Astrocyte (in vitro differentiated cells and primary cell): ENCODE data around the gene PTK6. TPM values are rescaled to one million over a fixed set of nuclear protein-coding genes. Genes with fewer than 3 reads are reported as not detected.

Experiments used
- DNase-seq: peaks from one replicate; pipeline ENCODE4 v3.0.0-alpha.2; 2010; ENCODE audit warnings: low read depth
- FAIRE-seq: peaks from 2 replicates; lab custom pipeline; 2011; peaks lifted over from hg19 to GRCh38; lab: Jason Lieb, UNC
- H2AFZ ChIP-seq: 2 replicates; pipeline ENCODE4 v1.6.0; 2012; ENCODE audit warnings: low read depth, low read length, inconsistent platforms
- H3K27ac ChIP-seq: 2 replicates; pipeline ENCODE4 v1.5.1; 2011; ENCODE audit warnings: low read depth, low read length, inconsistent platforms
- H3K27me3 ChIP-seq: 2 replicates; pipeline ENCODE4 v1.6.0; 2011; ENCODE audit warnings: low read length, inconsistent platforms; ENCODE audit not compliant: insufficient read depth
- H3K36me3 ChIP-seq: 2 replicates; pipeline ENCODE4 v1.5.1; 2011; ENCODE audit warnings: low read length, inconsistent platforms; ENCODE audit not compliant: insufficient read depth
- H3K4me1 ChIP-seq: 2 replicates; pipeline ENCODE4 v1.5.1; 2011; ENCODE audit warnings: low read length, inconsistent platforms; ENCODE audit not compliant: insufficient read depth
- H3K4me2 ChIP-seq: 2 replicates; pipeline ENCODE4 v1.6.0; 2012; ENCODE audit warnings: low read length, inconsistent platforms
- H3K4me3 ChIP-seq: 2 replicates; pipeline ENCODE4 v1.5.1; 2011; ENCODE audit warnings: low read depth, mild to moderate bottlenecking, low read length, inconsistent platforms; ENCODE audit not compliant: insufficient read depth
- H3K79me2 ChIP-seq: 2 replicates; pipeline ENCODE4 v1.6.0; 2012; ENCODE audit warnings: mild to moderate bottlenecking, low read length, inconsistent platforms; ENCODE audit not compliant: insufficient read depth
- H3K9ac ChIP-seq: 2 replicates; pipeline ENCODE4 v1.6.0; 2012; ENCODE audit warnings: mild to moderate bottlenecking, low read length, inconsistent platforms
- H3K9me3 ChIP-seq: 2 replicates; pipeline ENCODE4 v1.5.1; 2012; ENCODE audit warnings: low read depth, mild to moderate bottlenecking, low read length, inconsistent platforms; ENCODE audit not compliant: insufficient read depth
- H4K20me1 ChIP-seq: 2 replicates; pipeline ENCODE4 v1.6.0; 2012; ENCODE audit warnings: low read length, inconsistent platforms; ENCODE audit not compliant: insufficient read depth
- H3K27ac Mint-ChIP-seq: one replicate; pipeline ENCODE4 v1.8.0; 2021; ENCODE audit warnings: mild to moderate bottlenecking, mixed read lengths; ENCODE audit not compliant: unreplicated experiment
- H3K27me3 Mint-ChIP-seq: one replicate; pipeline ENCODE4 v1.8.0; 2021; ENCODE audit warnings: low read depth, mixed read lengths; ENCODE audit not compliant: unreplicated experiment
- H3K36me3 Mint-ChIP-seq: one replicate; pipeline ENCODE4 v1.8.0; 2021; ENCODE audit warnings: low read depth, mixed read lengths; ENCODE audit not compliant: unreplicated experiment
- H3K4me1 Mint-ChIP-seq: one replicate; pipeline ENCODE4 v1.8.0; 2021; ENCODE audit warnings: low read depth, mixed read lengths; ENCODE audit not compliant: unreplicated experiment
- H3K4me3 Mint-ChIP-seq: one replicate; pipeline ENCODE4 v1.8.0; 2021; ENCODE audit warnings: mild to moderate bottlenecking, moderate library complexity, mixed read lengths; ENCODE audit not compliant: unreplicated experiment
- H3K9me3 Mint-ChIP-seq: one replicate; pipeline ENCODE4 v1.8.0; 2021; ENCODE audit warnings: mild to moderate bottlenecking, mixed read lengths; ENCODE audit not compliant: unreplicated experiment
- CTCF ChIP-seq: IDR thresholded peaks from 2 replicates; pipeline ENCODE4 v1.5.1; 2011; ENCODE audit warnings: low read depth, mild to moderate bottlenecking, inconsistent platforms, low read length, moderate library complexity; ENCODE audit not compliant: insufficient read depth
- EZH2 ChIP-seq: IDR thresholded peaks from 2 replicates; pipeline ENCODE4 v1.6.1; 2012; ENCODE audit warnings: mild to moderate bottlenecking, low read length, inconsistent platforms; ENCODE audit not compliant: insufficient read depth
- total RNA-seq: library from RNA; stranded (reverse); gene quantifications from 2 replicates; pipeline ENCODE4 v1.2.1, GENCODE V29; 2021

Gene PTK6
- total RNA-seq, 1 donor from 2014 or later: 0.18 TPM

- no peaks in the 10 kb centered on the region for H3K27me3 ChIP-seq
- no peak overlapping the region for H2AFZ ChIP-seq
- no peaks in the 10 kb centered on the region for H3K9me3 ChIP-seq
- Mint-ChIP-seq H3K27ac (no peak overlapping the region), H3K4me1 (peaks cover 2% of the 10 kb centered on the region), H3K27me3 (peaks cover 3% of the 10 kb centered on the region), H3K36me3 (no peaks in the 10 kb centered on the region), H3K4me3 (no peak overlapping the region), H3K9me3 (no peaks in the 10 kb centered on the region)
- TF ChIP-seq CTCF (no peak), EZH2 (no peak)
- no peak overlapping the region for H3K27ac ChIP-seq
- no peak overlapping the region for H3K4me3 ChIP-seq
- H4K20me1 ChIP-seq: no peaks in the 10 kb centered on the region
- H3K4me1 ChIP-seq: no peaks in the 10 kb centered on the region
- no peak for FAIRE-seq
- DNase-seq: no peak
- H3K79me2 ChIP-seq: no peaks in the 10 kb centered on the region
- H3K4me2 ChIP-seq: no peak overlapping the region
- H3K36me3 ChIP-seq: no peaks in the 10 kb centered on the region
- H3K9ac ChIP-seq: no peak overlapping the region
Observed at GRCh38 chr20:63549019-63549418, 11.8 kb upstream of the PTK6 start.

- Histone ChIP-seq H3K9ac (no peak overlapping the region), H4K20me1 (no peaks in the 10 kb centered on the region), H3K9me3 (no peaks in the 10 kb centered on the region), H3K27ac (no peak overlapping the region), H3K27me3 (no peaks in the 10 kb centered on the region), H3K79me2 (no peaks in the 10 kb centered on the region), H3K4me1 (no peaks in the 10 kb centered on the region), H3K36me3 (no peaks in the 10 kb centered on the region), H2AFZ (no peak overlapping the region), H3K4me2 (no peak overlapping the region), H3K4me3 (no peak overlapping the region)
- Mint-ChIP-seq H3K4me3 (no peak overlapping the region), H3K4me1 (peaks cover 2% of the 10 kb centered on the region), H3K9me3 (no peaks in the 10 kb centered on the region), H3K36me3 (peaks cover 2% of the 10 kb centered on the region), H3K27me3 (peaks cover 7% of the 10 kb centered on the region), H3K27ac (no peak overlapping the region)
- TF ChIP-seq EZH2 (no peak), CTCF (no peak)
- DNase-seq (no peak), FAIRE-seq (no peak)
Observed at GRCh38 chr20:63548542-63548941, 11.4 kb upstream of the PTK6 start.

GRCh38 chr20:63547725-63548480 lies 10.7 kb upstream of the PTK6 start, which contains the start of gene SRMS:
SRMS (minus strand) TSS chr20:63547749; CDS start chr20:63547463, 286 bp downstream.
- Histone ChIP-seq H4K20me1 (no peaks in the 10 kb centered on the region), H3K4me3 (no peak within 1 kb of the TSS), H2AFZ (no peak within 1 kb of the TSS), H3K36me3 (no peaks in the 10 kb centered on the region), H3K27me3 (no peaks in the 10 kb centered on the region), H3K9ac (no peak within 1 kb of the TSS), H3K4me1 (no peaks in the 10 kb centered on the region), H3K4me2 (no peak within 1 kb of the TSS), H3K79me2 (no peaks in the 10 kb centered on the region), H3K27ac (no peak within 1 kb of the TSS), H3K9me3 (no peaks in the 10 kb centered on the region)
- Mint-ChIP-seq H3K4me1 (peaks cover 2% of the 10 kb centered on the region), H3K27ac (no peak within 1 kb of the TSS), H3K4me3 (no peak within 1 kb of the TSS), H3K9me3 (no peaks in the 10 kb centered on the region), H3K27me3 (peaks cover 7% of the 10 kb centered on the region), H3K36me3 (peaks cover 2% of the 10 kb centered on the region)
- DNase-seq: no peak
- TF ChIP-seq EZH2 (no peak), CTCF (no peak)
- FAIRE-seq: no peak
